GM19438 (cell line): ENCODE results near the gene TRABD2B.

Experiments used
- ATAC-seq: cut with Tn5 transposase; IDR thresholded peaks from one replicate; pipeline ENCODE4 v1.9.1; 2021; ENCODE audit warnings: low read depth; ENCODE audit not compliant: unreplicated experiment

Gene TRABD2B

GRCh38 chr1:47766832-47767740 is 230.1 kb downstream of the TRABD2B start:
- no peak for ATAC-seq

- no peak for ATAC-seq
Observed at GRCh38 chr1:47765742-47766485, 231.3 kb downstream of the TRABD2B start.

- no peak for ATAC-seq
Observed at GRCh38 chr1:47765236-47765635, 231.9 kb downstream of the TRABD2B start.

- ATAC-seq: no peak
Observed at GRCh38 chr1:47764461-47765046, 232.6 kb downstream of the TRABD2B start.

GRCh38 chr1:47763591-47764171 is 233.5 kb downstream of the TRABD2B start:
- no peak for ATAC-seq

GRCh38 chr1:47761974-47762373 is 235.2 kb downstream of the TRABD2B start:
- no peak for ATAC-seq

GRCh38 chr1:47761201-47761930 is 235.8 kb downstream of the TRABD2B start:
- no peak for ATAC-seq

GRCh38 chr1:47759936-47760629 is 237.1 kb downstream of the TRABD2B start:
- no peak for ATAC-seq

- ATAC-seq: no peak
Observed at GRCh38 chr1:47759251-47759935, 237.8 kb downstream of the TRABD2B start.

- no peak for ATAC-seq
Observed at GRCh38 chr1:47758341-47759250, 238.6 kb downstream of the TRABD2B start.

- ATAC-seq: no peak
Observed at GRCh38 chr1:47757226-47757975, 239.8 kb downstream of the TRABD2B start.

GRCh38 chr1:47756411-47756810 is 240.8 kb downstream of the TRABD2B start:
- ATAC-seq: no peak

GRCh38 chr1:47756006-47756405 is 241.2 kb downstream of the TRABD2B start:
- no peak for ATAC-seq

- no peak for ATAC-seq
Observed at GRCh38 chr1:47755101-47755990, 241.8 kb downstream of the TRABD2B start.

GRCh38 chr1:47754221-47754620 is 243.0 kb downstream of the TRABD2B start:
- ATAC-seq: no peak

GRCh38 chr1:47753808-47754207 is 243.4 kb downstream of the TRABD2B start:
- ATAC-seq: no peak
